Sigmoid colon (tissue), 4 donors: ENCODE data around the gene C6orf89.

ENCODE experiments used
- EP300 ChIP-seq, 4 donors: sonication (generic); formaldehyde crosslinking; IDR thresholded peaks; one replicate each; pipeline ENCODE4 v1.6.1; 2017; ENCODE audit warnings: antibody characterized with exemption in 4 of 4
- POLR2A ChIP-seq, 2 donors: fragments of 450-650 bp; IDR thresholded peaks; one replicate each; pipeline ENCODE4 v1.6.1; 2016; ENCODE audit warnings: antibody characterized with exemption in 2 of 2, mild to moderate bottlenecking in 2 of 2, moderate library complexity in 2 of 2

- TF ChIP-seq POLR2A (IDR thresholded peaks at IDR 0.05) (no peak), EP300 (IDR thresholded peaks at IDR 0.05) (no peak)
Measured at GRCh38 chr6:36844232-36845170, 41.3 kb upstream of the C6orf89 start.
